GM23248 (cell line): Measurements from ENCODE around the gene COMMD4. TPM values are rescaled to one million over a fixed set of nuclear protein-coding genes. Genes with fewer than 3 reads are reported as not detected.

Source experiments
- DNase-seq: peaks from one replicate; pipeline ENCODE4 v3.0.0-alpha.2; 2015
- H2AFZ ChIP-seq: fragments of 200-600 bp; sonication (generic); 2 replicates; pipeline ENCODE4 v1.6.1; 2016; ENCODE audit warnings: antibody characterized with exemption
- H3F3A ChIP-seq: fragments of 200-600 bp; sonication (generic); 2 replicates; pipeline ENCODE4 v1.6.1; 2016; ENCODE audit warnings: mild to moderate bottlenecking, antibody characterized with exemption, mixed run types; ENCODE audit not compliant: insufficient read depth
- H3K27ac ChIP-seq: fragments of 200-600 bp; sonication (generic); 2 replicates; pipeline ENCODE4 v1.5.1; 2016; ENCODE audit warnings: mild to moderate bottlenecking
- H3K27me3 ChIP-seq: fragments of 200-600 bp; sonication (generic); replicated peaks from 2 replicates; pipeline ENCODE4 v1.6.1; 2016; ENCODE audit warnings: mild to moderate bottlenecking; ENCODE audit not compliant: insufficient read depth
- H3K36me3 ChIP-seq: fragments of 200-600 bp; sonication (generic); 2 replicates; pipeline ENCODE4 v1.6.1; 2016; ENCODE audit warnings: low read depth, mild to moderate bottlenecking
- H3K4me1 ChIP-seq: fragments of 200-600 bp; sonication (generic); 2 replicates; pipeline ENCODE4 v1.6.1; 2016; ENCODE audit warnings: mild to moderate bottlenecking; ENCODE audit not compliant: insufficient read depth
- H3K4me2 ChIP-seq: fragments of 200-600 bp; sonication (generic); one replicate; pipeline ENCODE4 v1.6.1; 2016; ENCODE audit warnings: mild to moderate bottlenecking; ENCODE audit not compliant: unreplicated experiment
- H3K4me3 ChIP-seq: fragments of 200-600 bp; sonication (generic); 2 replicates; pipeline ENCODE4 v1.5.1; 2016; ENCODE audit warnings: mild to moderate bottlenecking
- H3K79me2 ChIP-seq: fragments of 200-600 bp; sonication (generic); 2 replicates; pipeline ENCODE4 v1.6.1; 2016; ENCODE audit warnings: mild to moderate bottlenecking; ENCODE audit not compliant: insufficient read depth
- H3K9ac ChIP-seq: fragments of 200-600 bp; sonication (generic); 2 replicates; pipeline ENCODE4 v1.6.1; 2016; ENCODE audit warnings: mild to moderate bottlenecking
- H3K9me2 ChIP-seq: fragments of 200-600 bp; sonication (generic); 2 replicates; pipeline ENCODE4 v1.6.1; 2016; ENCODE audit warnings: mixed run types, mild to moderate bottlenecking, moderate library complexity; ENCODE audit not compliant: insufficient read depth
- H3K9me3 ChIP-seq: fragments of 200-600 bp; sonication (generic); one replicate; pipeline ENCODE4 v1.6.1; 2017; ENCODE audit warnings: low read depth
- H4K20me1 ChIP-seq: fragments of 200-600 bp; sonication (generic); 2 replicates; pipeline ENCODE4 v1.6.0; 2016; ENCODE audit not compliant: insufficient read depth
- EZH2 ChIP-seq: fragments of 200-600 bp; sonication (generic); IDR thresholded peaks from 2 replicates; pipeline ENCODE4 v1.6.1; 2018; ENCODE audit warnings: antibody characterized with exemption, mild to moderate bottlenecking; ENCODE audit not compliant: insufficient read depth, poor library complexity, severe bottlenecking
- EZH2phosphoT487 ChIP-seq: fragments of 200-600 bp; sonication (generic); IDR thresholded peaks from 2 replicates; pipeline ENCODE4 v1.6.1; 2018; ENCODE audit warnings: antibody characterized with exemption, moderate library complexity, mild to moderate bottlenecking, low read depth; ENCODE audit not compliant: insufficient read depth
- WGBS, 2 experiments: methylation state at CpG; one replicate each; pipeline ENCODE4 v1.1.6; 2015 to 2017; ENCODE audit warnings: low lambda C conversion rate in 2 of 2, low coverage in 1 of 2; ENCODE audit errors: missing lambda C conversion rate in 2 of 2; 5-methylcytosine and 5-hydroxymethylcytosine counted together
- in situ Hi-C: fragments of 300-500 bp; cut with MboI; formaldehyde crosslinking; loops from 2 replicates; pipeline ENCODE4 v1.15.0; 2020
- polyA plus RNA-seq: library from polyadenylated mRNA; unstranded; fragments of >200 nt; fragmentation: Nextera tagmentation; extraction: Ambion mirVana; gene quantifications from 2 replicates; pipeline ENCODE4 v1.2.1, GENCODE V29; 2016
- total RNA-seq: library from RNA; depleted of rRNA; stranded (reverse); fragments of >200 nt; shearing (Covaris generic); gene quantifications from 2 replicates; pipeline ENCODE4 v1.2.3, GENCODE V29; 2014

Gene COMMD4
- total and polyA plus RNA-seq, 2 experiments from 2014 or later, result 82.0 to 82.5 TPM

- H3K9ac ChIP-seq, result peak within 1 kb of the TSS; percentile 93
- H3K27me3 ChIP-seq, result no peaks in the 10 kb centered on the region
- WGBS, 2 experiments, result 0% methylated on average over 60 to 65 of the region's 67 CpGs
- peak within 1 kb of the TSS; percentile 96 for H3K4me2 ChIP-seq
- H4K20me1 ChIP-seq, result no peaks in the 10 kb centered on the region
- peak within 1 kb of the TSS; percentile 81 for H3K27ac ChIP-seq
- peak within 1 kb of the TSS; percentile 71 for H2AFZ ChIP-seq
- H3K4me1 ChIP-seq, result peaks cover 15% of the 10 kb centered on the region; the same call in 1 of the 2 replicates
- peak within 1 kb of the TSS; percentile 84 for H3K4me3 ChIP-seq
- peaks cover 40% of the 10 kb centered on the region for H3K79me2 ChIP-seq
- in situ Hi-C loops, result no loop called here
- TF ChIP-seq EZH2, result no peak
- no peak for TF ChIP-seq EZH2phosphoT487
- H3F3A ChIP-seq, result peaks cover 24% of the 10 kb centered on the region
- no peaks in the 10 kb centered on the region for H3K9me2 ChIP-seq
- peak; percentile 97 for DNase-seq
- no peaks in the 10 kb centered on the region for H3K9me3 ChIP-seq
- H3K36me3 ChIP-seq, result peaks cover 11% of the 10 kb centered on the region
Observed at GRCh38 chr15:75367913-75368688, 32.2 kb downstream of the COMMD4 start, which contains the start of gene MAN2C1. MAN2C1 (minus strand) TSS chr15:75368607; CDS start chr15:75368583, 24 bp downstream.

GRCh38 chr15:75368689-75369239, 32.9 kb downstream of the COMMD4 start:
- no peaks in the 10 kb centered on the region for H4K20me1 ChIP-seq
- H3K4me2 ChIP-seq, result peak overlapping the region; percentile 96
- H3F3A ChIP-seq, result peaks cover 24% of the 10 kb centered on the region
- H3K27ac ChIP-seq, result peak overlapping the region; percentile 81
- in situ Hi-C loops, result no loop called here
- no peaks in the 10 kb centered on the region for H3K9me3 ChIP-seq
- no peaks in the 10 kb centered on the region for H3K9me2 ChIP-seq
- H3K4me3 ChIP-seq, result peak overlapping the region; percentile 84
- 1 to 2% methylated on average over 23 of the region's 23 CpGs for WGBS, 2 experiments
- H3K9ac ChIP-seq, result peak overlapping the region; percentile 93
- H3K36me3 ChIP-seq, result peaks cover 11% of the 10 kb centered on the region
- peak; percentile 68 for DNase-seq
- TF ChIP-seq EZH2phosphoT487 (no peak), EZH2 (no peak)
- H3K27me3 ChIP-seq, result no peaks in the 10 kb centered on the region
- peaks cover 15% of the 10 kb centered on the region; the same call in 1 of the 2 replicates for H3K4me1 ChIP-seq
- H3K79me2 ChIP-seq, result peaks cover 47% of the 10 kb centered on the region
- peak overlapping the region; percentile 71 for H2AFZ ChIP-seq

GRCh38 chr15:75369897-75370581, 34.2 kb downstream of the COMMD4 start:
- H3K9me3 ChIP-seq, result no peaks in the 10 kb centered on the region
- peaks cover 11% of the 10 kb centered on the region for H3K36me3 ChIP-seq
- 90 to 93% methylated on average over 7 of the region's 7 CpGs for WGBS, 2 experiments
- in situ Hi-C loops, result no loop called here
- H3K4me1 ChIP-seq, result peaks cover 15% of the 10 kb centered on the region; the same call in 1 of the 2 replicates
- H4K20me1 ChIP-seq, result no peaks in the 10 kb centered on the region
- H3K4me2 ChIP-seq, result no peak overlapping the region
- no peaks in the 10 kb centered on the region for H3K27me3 ChIP-seq
- no peaks in the 10 kb centered on the region for H3K9me2 ChIP-seq
- H3F3A ChIP-seq, result peaks cover 24% of the 10 kb centered on the region
- H3K4me3 ChIP-seq, result no peak overlapping the region
- H3K9ac ChIP-seq, result no peak overlapping the region
- H3K27ac ChIP-seq, result peak overlapping the region; percentile 81
- H3K79me2 ChIP-seq, result peaks cover 51% of the 10 kb centered on the region
- no peak for DNase-seq
- no peak overlapping the region for H2AFZ ChIP-seq
- TF ChIP-seq EZH2phosphoT487 (no peak), EZH2 (no peak)

GRCh38 chr15:75371486-75371885, 35.6 kb downstream of the COMMD4 start:
- Histone ChIP-seq H2AFZ (no peak overlapping the region), H3K9me2 (no peaks in the 10 kb centered on the region), H3K4me2 (no peak overlapping the region), H4K20me1 (no peaks in the 10 kb centered on the region), H3K79me2 (peaks cover 56% of the 10 kb centered on the region), H3K36me3 (peaks cover 18% of the 10 kb centered on the region), H3F3A (peaks cover 24% of the 10 kb centered on the region), H3K4me1 (peaks cover 15% of the 10 kb centered on the region; the same call in 1 of the 2 replicates), H3K4me3 (no peak overlapping the region), H3K27me3 (no peaks in the 10 kb centered on the region), H3K9me3 (no peaks in the 10 kb centered on the region), H3K9ac (no peak overlapping the region), H3K27ac (no peak overlapping the region)
- in situ Hi-C loops, result no loop called here
- no peak for DNase-seq
- no peak for TF ChIP-seq EZH2phosphoT487
- 95 to 100% methylated on average over 1 of the region's 1 CpG for WGBS, 2 experiments
